ENCODE data around the gene S100PBP. TPM values are rescaled to one million over a fixed set of nuclear protein-coding genes. Genes with fewer than 3 reads are reported as not detected.

The S100PBP gene
- total RNA-seq, 1 donor from 2014 or later, result 53.8 TPM

- H3K27ac Mint-ChIP-seq, result no peak overlapping the region
- no peaks in the 10 kb centered on the region for H3K9me3 Mint-ChIP-seq
- peaks cover 55% of the 10 kb centered on the region for H3K27me3 Mint-ChIP-seq
- H3K36me3 Mint-ChIP-seq, result no peaks in the 10 kb centered on the region
- H3K4me3 Mint-ChIP-seq, result no peak overlapping the region
- TF ChIP-seq CTCF (conservative IDR thresholded peaks at IDR 0.05), result no peak
- peaks cover 9% of the 10 kb centered on the region for H3K4me1 Mint-ChIP-seq (ENCODE audit: unreplicated experiment)
- no peak for DNase-seq (ENCODE audit: extremely low spot score, unreplicated experiment)
Observed at GRCh38 chr1:32898056-32898455, 80.6 kb downstream of the S100PBP start.

GRCh38 chr1:32898958-32899357, 81.5 kb downstream of the S100PBP start:
- no peaks in the 10 kb centered on the region for H3K36me3 Mint-ChIP-seq
- no peak for TF ChIP-seq CTCF (conservative IDR thresholded peaks at IDR 0.05)
- peaks cover 9% of the 10 kb centered on the region for H3K4me1 Mint-ChIP-seq (ENCODE audit: unreplicated experiment)
- H3K4me3 Mint-ChIP-seq, result peak overlapping the region; percentile 28
- H3K27ac Mint-ChIP-seq, result no peak overlapping the region
- peaks cover 61% of the 10 kb centered on the region for H3K27me3 Mint-ChIP-seq
- no peak for DNase-seq (ENCODE audit: extremely low spot score, unreplicated experiment)
- no peaks in the 10 kb centered on the region for H3K9me3 Mint-ChIP-seq

GRCh38 chr1:32899586-32900296, 82.3 kb downstream of the S100PBP start:
- DNase-seq (ENCODE audit: extremely low spot score, unreplicated experiment), result no peak
- TF ChIP-seq CTCF (conservative IDR thresholded peaks at IDR 0.05), result no peak
- H3K27ac Mint-ChIP-seq, result no peak overlapping the region
- H3K36me3 Mint-ChIP-seq, result no peaks in the 10 kb centered on the region
- peak overlapping the region; percentile 88 for H3K4me3 Mint-ChIP-seq
- H3K4me1 Mint-ChIP-seq (ENCODE audit: unreplicated experiment), result peaks cover 9% of the 10 kb centered on the region
- no peaks in the 10 kb centered on the region for H3K9me3 Mint-ChIP-seq
- peaks cover 64% of the 10 kb centered on the region for H3K27me3 Mint-ChIP-seq

- Mint-ChIP-seq H3K27ac (peak overlapping the region; percentile 74), H3K27me3 (peaks cover 64% of the 10 kb centered on the region), H3K9me3 (no peaks in the 10 kb centered on the region), H3K4me1 (ENCODE audit: unreplicated experiment) (peaks cover 9% of the 10 kb centered on the region), H3K4me3 (peak overlapping the region; percentile 88), H3K36me3 (no peaks in the 10 kb centered on the region)
- TF ChIP-seq CTCF (conservative IDR thresholded peaks at IDR 0.05), result no peak
- no peak for DNase-seq (ENCODE audit: extremely low spot score, unreplicated experiment)
Observed at GRCh38 chr1:32900371-32900955, 83.0 kb downstream of the S100PBP start.

GRCh38 chr1:32900956-32901822, 83.7 kb downstream of the S100PBP start, which contains the start of gene TMEM54:
Gene TMEM54 (minus strand): TSS chr1:32901389. CDS start chr1:32901238, 151 bp downstream.
- Mint-ChIP-seq H3K27ac (peak within 1 kb of the TSS; percentile 74), H3K9me3 (no peaks in the 10 kb centered on the region), H3K27me3 (peaks cover 61% of the 10 kb centered on the region), H3K4me3 (peak within 1 kb of the TSS; percentile 88), H3K4me1 (ENCODE audit: unreplicated experiment) (peaks cover 5% of the 10 kb centered on the region), H3K36me3 (no peaks in the 10 kb centered on the region)
- TF ChIP-seq CTCF (conservative IDR thresholded peaks at IDR 0.05), result no peak
- DNase-seq (ENCODE audit: extremely low spot score, unreplicated experiment), result no peak

Data from type B pancreatic cell (in vitro differentiated cells).